Measurements from ENCODE around the gene CCDC7.
A peak's percentile ranks its signal among the peaks of the same experiment; 100 is the strongest.

CCDC7 gene

GRCh38 chr10:32426186-32426585 is 19.8 kb upstream of the CCDC7 start:
- TF ChIP-seq, protein P1, sequence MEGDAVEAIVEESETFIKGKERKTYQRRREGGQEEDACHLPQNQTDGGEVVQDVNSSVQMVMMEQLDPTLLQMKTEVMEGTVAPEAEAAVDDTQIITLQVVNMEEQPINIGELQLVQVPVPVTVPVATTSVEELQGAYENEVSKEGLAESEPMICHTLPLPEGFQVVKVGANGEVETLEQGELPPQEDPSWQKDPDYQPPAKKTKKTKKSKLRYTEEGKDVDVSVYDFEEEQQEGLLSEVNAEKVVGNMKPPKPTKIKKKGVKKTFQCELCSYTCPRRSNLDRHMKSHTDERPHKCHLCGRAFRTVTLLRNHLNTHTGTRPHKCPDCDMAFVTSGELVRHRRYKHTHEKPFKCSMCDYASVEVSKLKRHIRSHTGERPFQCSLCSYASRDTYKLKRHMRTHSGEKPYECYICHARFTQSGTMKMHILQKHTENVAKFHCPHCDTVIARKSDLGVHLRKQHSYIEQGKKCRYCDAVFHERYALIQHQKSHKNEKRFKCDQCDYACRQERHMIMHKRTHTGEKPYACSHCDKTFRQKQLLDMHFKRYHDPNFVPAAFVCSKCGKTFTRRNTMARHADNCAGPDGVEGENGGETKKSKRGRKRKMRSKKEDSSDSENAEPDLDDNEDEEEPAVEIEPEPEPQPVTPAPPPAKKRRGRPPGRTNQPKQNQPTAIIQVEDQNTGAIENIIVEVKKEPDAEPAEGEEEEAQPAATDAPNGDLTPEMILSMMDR (conservative IDR thresholded peaks at IDR 0.05), result no peak

GRCh38 chr10:32433542-32433941 is 12.4 kb upstream of the CCDC7 start:
- no peak overlapping the region for H3K27ac ChIP-seq
- TF ChIP-seq, protein P1 (conservative IDR thresholded peaks at IDR 0.05), result no peak
- no peak for TF ChIP-seq ZFX (IDR thresholded peaks at IDR 0.05)

More at GRCh38 chr10:32426186-32426585, 19.8 kb upstream of the CCDC7 start:
- H3K27ac ChIP-seq, result no peak overlapping the region

- TF ChIP-seq, protein P1 (conservative IDR thresholded peaks at IDR 0.05), result no peak
- H3K27ac ChIP-seq, result no peak overlapping the region
These were observed 9.7 kb upstream of the CCDC7 start for GRCh38 chr10:32436215-32436614.

DNA sequence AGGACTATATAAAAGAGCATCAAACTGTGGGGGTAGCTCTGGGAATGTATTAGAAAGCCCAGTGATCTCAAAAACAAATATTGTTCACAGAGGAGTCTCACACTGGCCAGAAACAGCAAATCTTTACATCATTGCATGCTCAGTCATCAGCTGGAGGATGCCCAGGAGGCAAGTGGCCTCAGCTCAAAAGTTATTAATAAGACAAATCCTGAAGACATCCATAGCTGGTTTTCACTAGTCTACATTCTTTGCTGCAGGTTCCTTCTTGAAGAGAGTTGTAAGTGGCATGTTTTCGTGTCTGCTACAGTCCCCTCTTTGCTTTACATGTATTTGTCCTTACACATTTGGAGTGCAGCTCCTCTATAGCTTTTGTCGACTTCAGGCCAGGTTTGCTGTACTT is 8.6 kb upstream of the CCDC7 start:
- TF ChIP-seq, protein P1 (conservative IDR thresholded peaks at IDR 0.05), result no peak
- no peak for TF ChIP-seq ZFX (IDR thresholded peaks at IDR 0.05)
- no peak overlapping the region for H3K27ac ChIP-seq

DNA sequence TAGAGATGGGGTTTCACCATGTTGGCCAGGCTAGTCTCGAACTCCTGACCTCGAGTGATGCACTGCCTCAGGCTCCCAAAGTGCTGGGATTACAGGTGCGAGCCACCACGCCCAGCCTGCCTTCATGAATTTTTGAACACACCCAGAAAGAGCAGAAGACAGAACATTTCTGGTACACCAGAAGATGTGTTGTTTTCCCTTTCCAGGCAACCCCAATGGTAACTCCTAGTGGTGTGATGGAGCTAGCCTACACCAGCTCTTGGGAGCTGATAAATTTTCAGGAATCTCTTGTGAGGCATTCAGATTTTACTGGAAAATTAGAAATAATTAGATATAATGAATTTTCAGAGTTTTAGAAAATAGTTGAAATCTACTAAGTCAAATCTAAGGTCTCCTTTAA is 904 bp upstream of the CCDC7 start:
- no peak overlapping the region for H3K27ac ChIP-seq
- TF ChIP-seq ZFX (IDR thresholded peaks at IDR 0.05), result no peak
- TF ChIP-seq, protein P1 (conservative IDR thresholded peaks at IDR 0.05), result no peak

- TF ChIP-seq, protein P1 (conservative IDR thresholded peaks at IDR 0.05), result no peak
- no peak for TF ChIP-seq ZFX (IDR thresholded peaks at IDR 0.05)
- peak overlapping the region; percentile 95 for H3K27ac ChIP-seq
These were observed 831 bp downstream of the CCDC7 start for GRCh38 chr10:32446536-32447406.

DNA sequence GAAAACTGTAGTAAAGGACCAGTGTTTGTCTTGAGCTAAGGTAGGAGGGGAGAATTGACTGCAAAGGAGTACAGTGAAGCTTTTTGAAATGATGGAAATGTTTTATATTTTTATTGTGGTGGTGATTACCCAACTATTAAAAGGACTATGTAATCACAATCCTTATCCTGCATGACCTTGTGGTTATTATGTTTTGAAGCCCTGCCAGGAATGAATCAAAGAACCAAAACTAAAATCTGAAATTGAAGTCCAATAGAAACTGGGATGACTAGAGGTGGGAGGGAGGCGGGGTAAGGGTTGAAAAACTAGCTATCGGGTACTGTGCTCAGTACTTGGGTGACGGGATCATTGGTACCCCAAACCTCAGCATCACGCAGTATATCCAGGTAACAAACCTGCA is 8.2 kb downstream of the CCDC7 start:
- TF ChIP-seq, protein P1 (conservative IDR thresholded peaks at IDR 0.05), result no peak
- no peak for TF ChIP-seq ZFX (IDR thresholded peaks at IDR 0.05)
- no peak overlapping the region for H3K27ac ChIP-seq

Measured in C4-2B (cell line).